ENCODE measurements around the gene LRRC58.

DNA sequence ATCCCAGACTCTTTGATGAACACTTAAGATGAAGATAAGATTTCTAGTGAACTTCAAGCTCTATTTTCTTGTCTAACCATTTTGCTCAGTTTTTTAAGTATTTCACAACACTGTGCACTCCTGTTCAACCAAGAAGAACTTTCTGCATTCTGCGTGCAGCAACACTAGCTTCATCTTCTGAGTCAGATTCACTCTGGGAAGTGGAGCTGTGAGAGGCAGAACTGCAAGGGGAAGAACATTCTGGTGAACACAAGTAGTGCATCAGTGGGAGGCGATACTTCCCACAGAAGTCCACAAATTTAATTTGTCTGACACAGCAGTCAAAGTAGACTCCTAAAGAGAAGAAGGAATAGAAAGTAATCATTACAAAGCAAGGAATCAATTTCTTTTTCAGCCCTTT lies 18.1 kb downstream of the LRRC58 start:
- TF ChIP-seq, protein P1, sequence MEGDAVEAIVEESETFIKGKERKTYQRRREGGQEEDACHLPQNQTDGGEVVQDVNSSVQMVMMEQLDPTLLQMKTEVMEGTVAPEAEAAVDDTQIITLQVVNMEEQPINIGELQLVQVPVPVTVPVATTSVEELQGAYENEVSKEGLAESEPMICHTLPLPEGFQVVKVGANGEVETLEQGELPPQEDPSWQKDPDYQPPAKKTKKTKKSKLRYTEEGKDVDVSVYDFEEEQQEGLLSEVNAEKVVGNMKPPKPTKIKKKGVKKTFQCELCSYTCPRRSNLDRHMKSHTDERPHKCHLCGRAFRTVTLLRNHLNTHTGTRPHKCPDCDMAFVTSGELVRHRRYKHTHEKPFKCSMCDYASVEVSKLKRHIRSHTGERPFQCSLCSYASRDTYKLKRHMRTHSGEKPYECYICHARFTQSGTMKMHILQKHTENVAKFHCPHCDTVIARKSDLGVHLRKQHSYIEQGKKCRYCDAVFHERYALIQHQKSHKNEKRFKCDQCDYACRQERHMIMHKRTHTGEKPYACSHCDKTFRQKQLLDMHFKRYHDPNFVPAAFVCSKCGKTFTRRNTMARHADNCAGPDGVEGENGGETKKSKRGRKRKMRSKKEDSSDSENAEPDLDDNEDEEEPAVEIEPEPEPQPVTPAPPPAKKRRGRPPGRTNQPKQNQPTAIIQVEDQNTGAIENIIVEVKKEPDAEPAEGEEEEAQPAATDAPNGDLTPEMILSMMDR (IDR thresholded peaks at IDR 0.05): no peak
- TF ChIP-seq POLR2A (IDR thresholded peaks at IDR 0.05): no peak
